ENCODE measurements around the gene TIMM22. TPM values are rescaled to one million over a fixed set of nuclear protein-coding genes. Genes with fewer than 3 reads are reported as not detected.

The TIMM22 gene
- total and polyA plus RNA-seq, 2 donors from 2014 or later, result 14.6 to 17.3 TPM

GRCh38 chr17:1004769-1005295 is 7.9 kb downstream of the TIMM22 start:
- intact Hi-C loops (cut with DNase I), result no loop called here
- Histone ChIP-seq H3K9ac (ENCODE audit: low read length in 3 of 3) (no peak overlapping the region), H3K9me3 (ENCODE audit: control insufficient read depth in 2 of 3, insufficient read depth in 1 of 3, low read length in 3 of 3) (no peaks in the 10 kb centered on the region), H3K27ac (ENCODE audit: low read depth in 2 of 2, low read length in 2 of 2) (no peak overlapping the region), H3K4me3 (ENCODE audit: low read length in 3 of 3) (no peak overlapping the region), H3K27me3 (ENCODE audit: control insufficient read depth, insufficient read depth, low read length) (no peaks in the 10 kb centered on the region), H3K4me1 (ENCODE audit: control insufficient read depth in 2 of 3, insufficient read depth in 2 of 3, low read depth in 1 of 3, low read length in 3 of 3) (peaks cover 0 to 33% (median 31%) of the 10 kb centered on the region in 3 donors), H3K36me3 (ENCODE audit: control insufficient read depth in 2 of 3, insufficient read depth in 3 of 3, low read length in 3 of 3) (peaks cover 2 to 42% (median 19%) of the 10 kb centered on the region in 3 donors)
- FAIRE-seq (no peak), DNase-seq (no peak)
- TF ChIP-seq, protein P1, sequence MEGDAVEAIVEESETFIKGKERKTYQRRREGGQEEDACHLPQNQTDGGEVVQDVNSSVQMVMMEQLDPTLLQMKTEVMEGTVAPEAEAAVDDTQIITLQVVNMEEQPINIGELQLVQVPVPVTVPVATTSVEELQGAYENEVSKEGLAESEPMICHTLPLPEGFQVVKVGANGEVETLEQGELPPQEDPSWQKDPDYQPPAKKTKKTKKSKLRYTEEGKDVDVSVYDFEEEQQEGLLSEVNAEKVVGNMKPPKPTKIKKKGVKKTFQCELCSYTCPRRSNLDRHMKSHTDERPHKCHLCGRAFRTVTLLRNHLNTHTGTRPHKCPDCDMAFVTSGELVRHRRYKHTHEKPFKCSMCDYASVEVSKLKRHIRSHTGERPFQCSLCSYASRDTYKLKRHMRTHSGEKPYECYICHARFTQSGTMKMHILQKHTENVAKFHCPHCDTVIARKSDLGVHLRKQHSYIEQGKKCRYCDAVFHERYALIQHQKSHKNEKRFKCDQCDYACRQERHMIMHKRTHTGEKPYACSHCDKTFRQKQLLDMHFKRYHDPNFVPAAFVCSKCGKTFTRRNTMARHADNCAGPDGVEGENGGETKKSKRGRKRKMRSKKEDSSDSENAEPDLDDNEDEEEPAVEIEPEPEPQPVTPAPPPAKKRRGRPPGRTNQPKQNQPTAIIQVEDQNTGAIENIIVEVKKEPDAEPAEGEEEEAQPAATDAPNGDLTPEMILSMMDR (IDR thresholded peaks at IDR 0.05; ENCODE audit: borderline replicate concordance, extremely low read depth, insufficient read depth), result no peak

GRCh38 chr17:1005361-1005946 is 8.5 kb downstream of the TIMM22 start:
- no peaks in the 10 kb centered on the region for H3K27me3 ChIP-seq (ENCODE audit: control insufficient read depth, insufficient read depth, low read length)
- H3K9me3 ChIP-seq (ENCODE audit: control insufficient read depth in 2 of 3, insufficient read depth in 1 of 3, low read length in 3 of 3), result no peaks in the 10 kb centered on the region
- TF ChIP-seq, protein P1 (IDR thresholded peaks at IDR 0.05; ENCODE audit: borderline replicate concordance, extremely low read depth, insufficient read depth), result no peak
- peak in 4 of 5 donors; percentile 30 to 87 (median 47) for DNase-seq
- peak overlapping the region; percentile 32 to 76 for H3K27ac ChIP-seq (ENCODE audit: low read depth in 2 of 2, low read length in 2 of 2)
- intact Hi-C loops (cut with DNase I), result no loop called here
- H3K9ac ChIP-seq (ENCODE audit: low read length in 3 of 3), result no peak overlapping the region
- peaks cover 0 to 33% (median 31%) of the 10 kb centered on the region in 3 donors for H3K4me1 ChIP-seq (ENCODE audit: control insufficient read depth in 2 of 3, insufficient read depth in 2 of 3, low read depth in 1 of 3, low read length in 3 of 3)
- H3K4me3 ChIP-seq (ENCODE audit: low read length in 3 of 3), result no peak overlapping the region
- peaks cover 2 to 44% (median 21%) of the 10 kb centered on the region in 3 donors for H3K36me3 ChIP-seq (ENCODE audit: control insufficient read depth in 2 of 3, insufficient read depth in 3 of 3, low read length in 3 of 3)
- no peak for FAIRE-seq

DNA sequence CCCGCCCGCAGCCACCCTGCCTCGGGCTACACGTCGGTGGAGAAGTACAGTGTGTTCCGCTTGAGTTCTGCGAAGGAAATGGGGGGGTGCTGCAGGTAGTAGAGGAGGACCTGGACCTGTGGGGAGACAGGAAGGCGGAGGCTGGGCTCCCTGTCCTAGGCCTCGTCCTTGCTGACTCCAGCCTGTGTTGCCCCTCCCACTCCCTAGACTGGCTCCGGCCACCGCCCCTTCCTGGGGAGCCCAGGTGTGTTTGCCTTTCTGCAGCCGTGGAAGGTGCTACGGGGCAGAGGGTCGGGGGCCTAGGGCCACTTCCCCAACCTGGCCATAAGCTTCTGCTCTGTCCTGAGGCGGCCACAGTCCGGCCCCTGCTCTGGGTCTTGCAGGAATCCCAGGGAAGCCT is 9.1 kb downstream of the TIMM22 start:
- TF ChIP-seq, protein P1 (IDR thresholded peaks at IDR 0.05; ENCODE audit: borderline replicate concordance, extremely low read depth, insufficient read depth), result no peak
- Histone ChIP-seq H3K9ac (ENCODE audit: low read length in 3 of 3) (peak overlapping the region in 1 of 3 donors; percentile 40), H3K27ac (ENCODE audit: low read depth in 2 of 2, low read length in 2 of 2) (peak overlapping the region; percentile 32 to 76), H3K9me3 (ENCODE audit: control insufficient read depth in 2 of 3, insufficient read depth in 1 of 3, low read length in 3 of 3) (no peaks in the 10 kb centered on the region), H3K36me3 (ENCODE audit: control insufficient read depth in 2 of 3, insufficient read depth in 3 of 3, low read length in 3 of 3) (peaks cover 2 to 44% (median 23%) of the 10 kb centered on the region in 3 donors), H3K27me3 (ENCODE audit: control insufficient read depth, insufficient read depth, low read length) (no peaks in the 10 kb centered on the region), H3K4me1 (ENCODE audit: control insufficient read depth in 2 of 3, insufficient read depth in 2 of 3, low read depth in 1 of 3, low read length in 3 of 3) (peaks cover 0 to 33% (median 31%) of the 10 kb centered on the region in 3 donors), H3K4me3 (ENCODE audit: low read length in 3 of 3) (no peak overlapping the region)
- intact Hi-C loops (cut with DNase I), result no loop called here
- FAIRE-seq, result no peak
- peak in 2 of 5 donors; percentile 29 to 88 for DNase-seq

Measured in kidney (tissue), 14 donors.